Stimulated activated CD8-positive, alpha-beta memory T cell treated with anti-CD3 and anti-CD28 coated beads, Interleukin-2, amount 100 ng/mL, for 48 hours (primary cell): ENCODE results near the gene MARVELD3.
"Not testable (repeated sequence)": the region's sequence is repeated elsewhere in the genome, so short reads cannot be mapped to it uniquely, and the experiment has no call there.

Experiments
- DNase-seq, 2 donors: peaks; one replicate each; pipeline ENCODE4 v3.0.0-alpha.2; 2020; ENCODE audit warnings: low read depth in 2 of 2

The MARVELD3 gene

GRCh38 chr16:71672125-71672524, 46.1 kb downstream of the MARVELD3 start:
- no peak for DNase-seq

GRCh38 chr16:71672803-71673581, 47.0 kb downstream of the MARVELD3 start:
- DNase-seq = no peak

GRCh38 chr16:71673582-71673973, 47.6 kb downstream of the MARVELD3 start:
- DNase-seq = no peak

GRCh38 chr16:71674229-71674628, 48.2 kb downstream of the MARVELD3 start:
- DNase-seq = no peak

GRCh38 chr16:71675380-71675779, 49.4 kb downstream of the MARVELD3 start:
- no peak for DNase-seq

- no peak for DNase-seq
These were observed 50.3 kb downstream of the MARVELD3 start for GRCh38 chr16:71676236-71676635.

- DNase-seq = no peak
These were observed 55.4 kb downstream of the MARVELD3 start for GRCh38 chr16:71681360-71681759.

- not testable (repeated sequence) for DNase-seq
These were observed 58.3 kb downstream of the MARVELD3 start for GRCh38 chr16:71684280-71684679.
